Stomach smooth muscle (tissue), 2 donors: ENCODE data around the gene PTPN4.

Experiments
- H3K27ac ChIP-seq: one replicate; pipeline ENCODE4 v1.7.0; 2013; ENCODE audit warnings: mild to moderate bottlenecking, low read length, inconsistent platforms
- H3K27me3 ChIP-seq, 2 donors: one replicate each; pipeline ENCODE4 v1.7.0; 2013; ENCODE audit warnings: low read length in 2 of 2; ENCODE audit not compliant: insufficient read depth in 2 of 2, control insufficient read depth in 1 of 2
- H3K36me3 ChIP-seq, 2 donors: one replicate each; pipeline ENCODE4 v1.7.0; 2013; ENCODE audit warnings: low read length in 2 of 2; ENCODE audit not compliant: control insufficient read depth in 2 of 2, insufficient read depth in 2 of 2
- H3K4me1 ChIP-seq: one replicate; pipeline ENCODE4 v1.7.0; 2013; ENCODE audit warnings: low read length; ENCODE audit not compliant: control insufficient read depth, insufficient read depth
- H3K4me3 ChIP-seq, 2 donors: one replicate each; pipeline ENCODE4 v1.7.0; 2013; ENCODE audit warnings: low read length in 2 of 2
- H3K9ac ChIP-seq, 2 donors: one replicate each; pipeline ENCODE4 v1.7.0; 2013; ENCODE audit warnings: low read length in 2 of 2, mild to moderate bottlenecking in 1 of 2
- H3K9me3 ChIP-seq, 2 donors: one replicate each; pipeline ENCODE4 v1.7.0; 2013; ENCODE audit warnings: low read length in 2 of 2; ENCODE audit not compliant: control insufficient read depth in 2 of 2
- donor health status: healthy.
- donor health status: Pancreatic carcinoma.

PTPN4 gene

DNA sequence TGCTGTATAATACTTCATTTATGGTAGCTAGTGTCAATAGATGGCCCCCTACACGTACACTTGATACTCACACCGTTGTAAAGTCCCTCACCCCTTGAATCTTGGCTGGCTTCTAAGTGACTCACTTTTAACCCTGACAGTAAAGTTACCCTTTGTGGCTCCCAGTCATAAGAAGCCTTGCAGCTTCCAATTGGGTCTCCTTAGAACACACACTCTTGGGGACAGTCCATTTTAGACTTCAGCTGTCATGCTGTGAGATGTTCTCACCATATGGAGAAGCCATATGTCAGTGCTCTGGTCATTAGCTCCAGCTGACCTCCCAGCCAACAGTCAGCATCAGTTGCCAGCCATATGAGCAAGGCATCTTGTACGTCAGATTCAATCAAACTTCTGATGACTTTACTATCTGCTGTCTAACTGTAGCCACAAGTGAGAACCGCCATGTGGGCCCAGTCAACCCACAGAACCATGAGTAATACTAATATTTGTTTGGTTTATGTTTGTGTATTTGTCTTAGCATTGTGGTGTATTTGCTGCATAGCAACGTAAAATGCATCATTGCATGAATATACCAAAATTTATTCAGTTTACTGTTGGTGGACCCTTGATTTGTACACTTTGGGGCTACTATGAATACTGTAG is 68.3 kb downstream of the PTPN4 start:
- no peaks in the 10 kb centered on the region for H3K4me1 ChIP-seq
- H3K9ac ChIP-seq = no peak overlapping the region
- no peaks in the 10 kb centered on the region for H3K27me3 ChIP-seq
- H3K27ac ChIP-seq = no peak overlapping the region
- no peaks in the 10 kb centered on the region for H3K36me3 ChIP-seq
- H3K4me3 ChIP-seq = no peak overlapping the region
- no peaks in the 10 kb centered on the region for H3K9me3 ChIP-seq

DNA sequence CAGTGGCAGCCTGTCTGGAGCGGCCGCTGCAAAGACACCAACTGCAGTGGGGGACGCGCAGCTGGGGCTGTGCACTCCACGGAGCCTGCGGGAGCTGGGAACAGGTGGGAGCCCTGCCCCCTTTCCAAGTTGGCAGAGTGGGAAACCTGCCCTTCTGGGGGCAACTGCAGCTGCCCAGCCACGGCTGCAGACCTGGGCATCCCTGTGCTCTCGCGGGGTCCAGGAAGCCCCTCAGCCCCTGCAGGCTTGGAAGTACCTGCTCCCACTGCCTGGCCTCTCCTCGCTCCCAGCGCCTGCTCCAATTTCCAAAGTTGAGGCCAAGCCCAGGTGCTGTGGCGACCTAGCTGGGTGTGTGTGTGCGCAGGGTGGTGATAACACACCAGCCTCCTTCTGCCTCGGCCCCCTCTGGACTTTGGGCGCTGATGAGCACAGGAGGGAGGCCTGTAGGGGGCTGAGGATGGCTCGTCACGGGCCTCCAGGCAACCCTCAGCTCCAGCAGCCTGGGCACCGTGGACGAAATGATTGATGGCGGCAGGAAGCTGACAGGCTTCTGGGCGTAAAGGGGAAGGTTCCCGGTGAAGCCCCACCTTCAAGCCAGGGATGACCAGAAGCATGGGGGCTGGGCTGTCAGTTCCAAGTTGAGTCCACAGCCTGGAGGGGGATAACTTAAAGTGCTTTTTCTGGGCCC is 76.9 kb downstream of the PTPN4 start:
- H3K36me3 ChIP-seq = no peaks in the 10 kb centered on the region

DNA sequence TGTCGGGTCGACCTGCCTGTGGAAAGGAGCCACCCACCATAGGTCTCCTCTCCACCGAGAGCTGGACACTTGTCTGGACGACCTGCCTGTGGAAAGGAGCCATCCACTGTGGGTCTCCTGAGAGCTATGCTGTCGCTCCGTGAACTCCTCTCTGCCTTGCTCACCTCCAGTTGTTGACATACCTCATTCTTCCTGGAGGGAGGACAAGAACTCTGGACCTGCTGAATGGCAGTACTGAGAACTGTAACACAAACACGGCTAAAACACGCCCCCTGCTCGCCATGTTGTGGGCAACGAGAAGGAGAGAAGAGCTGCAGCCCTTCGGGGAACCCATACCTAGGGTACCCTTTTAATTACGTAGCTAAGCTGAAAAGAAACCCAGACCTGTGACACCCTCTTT is 77.6 kb downstream of the PTPN4 start:
- no peaks in the 10 kb centered on the region for H3K9me3 ChIP-seq
- H3K36me3 ChIP-seq = no peaks in the 10 kb centered on the region
- no peak overlapping the region for H3K4me3 ChIP-seq
- H3K27me3 ChIP-seq = no peaks in the 10 kb centered on the region
- H3K9ac ChIP-seq = no peak overlapping the region
- H3K4me1 ChIP-seq = no peaks in the 10 kb centered on the region
- H3K27ac ChIP-seq = no peak overlapping the region

More for the DNA sequence above, 76.9 kb downstream of the PTPN4 start:
- H3K9me3 ChIP-seq = no peaks in the 10 kb centered on the region
- H3K27ac ChIP-seq = no peak overlapping the region
- H3K4me1 ChIP-seq = no peaks in the 10 kb centered on the region
- H3K4me3 ChIP-seq = no peak overlapping the region
- no peak overlapping the region for H3K9ac ChIP-seq
- no peaks in the 10 kb centered on the region for H3K27me3 ChIP-seq

DNA sequence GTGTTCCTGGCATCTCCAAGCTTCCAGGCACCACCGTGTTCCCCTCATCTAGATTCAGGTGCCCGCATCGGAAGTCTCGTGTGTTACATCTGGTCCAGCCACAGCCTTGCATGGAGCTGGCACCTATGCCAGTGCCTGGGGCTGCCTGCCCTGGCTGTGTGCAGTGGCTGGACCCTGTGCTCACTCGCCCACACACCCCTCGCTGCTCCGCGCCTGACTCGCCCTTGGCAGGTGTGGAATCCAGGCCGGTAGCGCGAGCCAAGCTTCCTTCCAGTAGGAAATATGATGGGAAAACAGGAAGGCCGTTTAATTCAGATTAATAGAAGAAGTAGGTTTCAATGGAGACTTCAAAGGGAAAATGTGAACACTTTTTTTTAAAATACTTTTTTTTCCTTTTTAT is 78.0 kb downstream of the PTPN4 start:
- no peak overlapping the region for H3K27ac ChIP-seq
- no peaks in the 10 kb centered on the region for H3K27me3 ChIP-seq
- no peak overlapping the region for H3K9ac ChIP-seq
- H3K4me3 ChIP-seq = no peak overlapping the region
- no peaks in the 10 kb centered on the region for H3K36me3 ChIP-seq
- H3K4me1 ChIP-seq = no peaks in the 10 kb centered on the region
- no peaks in the 10 kb centered on the region for H3K9me3 ChIP-seq

DNA sequence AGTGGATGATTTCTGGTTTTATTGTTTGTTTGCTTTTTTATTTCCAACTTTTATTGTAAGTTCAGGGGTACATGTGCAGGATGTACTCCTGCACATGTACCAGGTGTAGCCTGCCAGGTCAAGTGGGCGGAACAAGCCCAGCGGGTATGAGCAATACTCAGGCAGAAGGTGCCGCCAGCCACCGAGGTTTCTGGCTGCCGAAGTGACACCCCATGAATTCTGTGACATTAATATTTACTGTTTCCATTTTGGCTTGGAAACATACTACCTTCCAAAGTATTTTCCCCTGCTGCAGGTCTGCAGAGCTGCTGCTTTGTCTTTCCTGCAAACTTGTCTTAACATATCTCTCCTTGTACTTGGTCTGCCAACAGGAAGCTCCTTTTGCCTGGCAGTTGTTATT is 78.5 kb downstream of the PTPN4 start:
- Histone ChIP-seq H3K4me1 (no peaks in the 10 kb centered on the region), H3K27ac (no peak overlapping the region)

DNA sequence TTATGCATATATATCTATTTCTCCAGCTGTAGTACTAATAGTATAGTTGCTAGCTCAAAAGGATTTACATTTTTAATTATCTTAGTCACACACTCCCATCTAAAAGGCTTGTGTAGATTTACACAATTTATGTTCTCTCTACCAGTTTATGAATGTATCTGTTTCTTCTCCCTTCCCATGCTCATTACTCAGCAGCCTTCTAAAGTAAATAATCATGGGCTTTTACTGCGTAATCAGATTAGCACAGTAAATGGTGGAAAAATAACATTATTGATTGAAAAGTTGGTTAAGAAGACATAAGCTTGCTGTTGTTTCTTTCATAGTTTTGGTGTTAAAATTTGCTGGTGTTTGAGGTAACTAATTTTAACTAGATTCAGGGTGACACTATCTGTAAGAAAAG is 81.8 kb downstream of the PTPN4 start:
- Histone ChIP-seq H3K9ac (no peak overlapping the region), H3K4me3 (no peak overlapping the region), H3K27me3 (no peaks in the 10 kb centered on the region), H3K9me3 (no peaks in the 10 kb centered on the region), H3K4me1 (no peaks in the 10 kb centered on the region), H3K36me3 (no peaks in the 10 kb centered on the region), H3K27ac (no peak overlapping the region)

More for the DNA sequence above, 78.5 kb downstream of the PTPN4 start:
- Histone ChIP-seq H3K27me3 (no peaks in the 10 kb centered on the region), H3K36me3 (no peaks in the 10 kb centered on the region), H3K9ac (no peak overlapping the region), H3K4me3 (no peak overlapping the region), H3K9me3 (no peaks in the 10 kb centered on the region)

DNA sequence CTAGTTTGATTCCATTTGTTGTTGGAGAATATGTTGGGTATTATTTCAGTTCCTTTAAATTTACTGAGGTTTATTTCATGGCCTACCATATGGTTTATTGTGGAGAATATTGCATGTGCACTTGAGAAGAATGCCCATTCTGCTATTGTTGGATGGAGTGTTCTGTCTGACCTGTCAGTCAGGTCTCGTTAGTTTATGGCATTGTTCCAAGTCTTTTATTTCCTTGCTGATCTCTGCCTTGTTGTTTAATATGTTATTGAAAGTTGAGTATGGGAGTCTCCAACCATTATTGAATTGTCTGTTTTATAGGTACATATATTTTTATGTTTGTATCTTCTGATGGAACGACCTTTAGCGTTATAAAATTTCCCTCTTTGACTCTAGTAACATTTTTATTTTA is 86.3 kb downstream of the PTPN4 start:
- no peaks in the 10 kb centered on the region for H3K4me1 ChIP-seq
- no peaks in the 10 kb centered on the region for H3K27me3 ChIP-seq
- no peak overlapping the region for H3K27ac ChIP-seq
- H3K4me3 ChIP-seq = no peak overlapping the region
- peaks cover 0 to under 1% of the 10 kb centered on the region in 2 donors for H3K9me3 ChIP-seq
- no peak overlapping the region for H3K9ac ChIP-seq
- H3K36me3 ChIP-seq = no peaks in the 10 kb centered on the region

DNA sequence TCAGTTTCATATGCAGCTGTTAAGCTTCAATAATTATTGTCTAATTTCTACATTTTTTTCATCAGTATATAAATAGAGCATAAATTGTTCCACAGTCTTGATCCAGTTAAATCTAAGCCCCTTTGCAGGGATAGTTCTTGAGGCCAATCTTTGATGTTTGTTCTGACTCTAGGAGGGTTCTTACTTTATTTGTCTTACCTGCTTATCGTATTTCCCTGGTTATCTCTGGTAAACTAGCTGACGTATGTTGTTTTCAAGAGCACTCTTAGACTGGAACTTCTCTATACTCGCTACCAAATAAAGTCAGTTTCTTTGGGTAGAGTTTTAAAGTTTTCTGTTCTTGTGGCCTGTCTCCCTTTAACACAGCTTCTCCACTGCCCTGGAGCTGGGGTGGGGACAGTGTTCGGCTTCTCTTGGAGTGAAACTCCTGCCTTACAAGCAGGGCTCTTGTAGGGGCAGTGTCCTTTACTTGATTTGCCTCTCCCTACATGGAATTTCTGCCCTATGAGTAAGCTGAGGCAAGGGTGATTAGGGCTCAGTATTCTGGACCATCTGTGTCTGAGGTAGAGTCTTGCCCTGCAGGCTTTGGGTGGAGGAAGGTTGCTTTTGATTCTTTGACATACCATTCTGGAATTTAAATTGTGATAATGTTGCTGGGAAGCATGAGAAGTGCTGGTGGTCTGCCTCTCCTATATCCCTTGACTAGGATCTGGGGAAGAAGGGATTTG is 90.3 kb downstream of the PTPN4 start:
- Histone ChIP-seq H3K9ac (no peak overlapping the region), H3K36me3 (peaks cover 0 to 2% of the 10 kb centered on the region in 2 donors), H3K27me3 (no peaks in the 10 kb centered on the region), H3K9me3 (peaks cover 10 to 16% of the 10 kb centered on the region in 2 donors), H3K4me3 (no peak overlapping the region), H3K4me1 (no peaks in the 10 kb centered on the region), H3K27ac (no peak overlapping the region)

DNA sequence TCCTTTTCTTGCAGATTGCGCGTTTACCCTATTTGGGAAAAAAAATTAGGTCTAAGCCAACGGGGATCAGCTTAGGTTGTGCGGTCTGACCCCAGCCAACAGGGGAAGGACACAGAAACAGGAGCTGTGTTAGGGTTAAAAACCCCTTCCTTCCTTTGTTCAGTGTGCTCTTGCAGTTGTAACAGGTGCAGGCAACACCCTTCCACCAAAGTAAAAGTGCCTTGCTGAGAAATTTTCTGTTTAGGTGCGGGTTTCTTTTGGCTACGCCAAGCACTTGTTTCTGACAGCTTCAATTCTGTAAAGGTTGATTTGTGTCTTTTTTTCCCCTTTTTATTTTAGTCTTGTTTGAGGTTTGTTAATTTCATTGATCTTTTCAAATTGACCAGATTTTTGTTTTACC is 92.5 kb downstream of the PTPN4 start:
- no peaks in the 10 kb centered on the region for H3K4me1 ChIP-seq
- H3K27ac ChIP-seq = no peak overlapping the region
- no peak overlapping the region for H3K9ac ChIP-seq
- H3K9me3 ChIP-seq = peaks cover 10 to 16% of the 10 kb centered on the region in 2 donors
- peaks cover 0 to 2% of the 10 kb centered on the region in 2 donors for H3K36me3 ChIP-seq
- no peaks in the 10 kb centered on the region for H3K27me3 ChIP-seq
- H3K4me3 ChIP-seq = no peak overlapping the region

DNA sequence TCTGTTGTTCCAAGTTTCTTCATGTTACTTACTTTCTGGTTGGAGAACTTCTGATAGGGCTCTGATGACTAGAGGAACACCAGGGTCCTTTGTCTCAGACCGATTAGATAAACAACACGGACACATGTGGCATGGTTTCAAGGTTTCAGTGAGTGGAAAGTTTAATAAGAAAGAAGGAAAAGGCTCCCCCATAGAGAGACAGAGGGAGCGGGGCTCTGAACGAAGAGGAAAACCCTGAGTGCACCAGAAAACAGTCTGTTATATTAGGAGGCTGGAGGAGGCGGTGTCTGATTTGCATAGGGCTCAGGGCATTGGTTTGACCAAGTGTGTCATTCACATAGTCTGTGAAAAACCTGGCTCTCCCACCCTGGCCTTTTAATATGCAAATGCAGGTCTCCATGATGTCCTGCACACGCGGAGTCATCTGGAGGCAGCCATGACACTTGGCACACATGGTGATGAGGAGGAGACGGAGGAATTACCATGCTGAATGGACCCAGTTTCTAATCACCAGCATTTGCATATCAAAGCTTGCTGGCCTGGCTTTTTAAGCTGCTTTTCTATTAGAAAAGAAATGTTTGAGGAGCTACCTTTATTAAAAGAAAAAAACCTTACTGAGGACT is 94.2 kb downstream of the PTPN4 start:
- Histone ChIP-seq H3K27me3 (no peaks in the 10 kb centered on the region), H3K27ac (no peak overlapping the region), H3K36me3 (peaks cover 0 to 2% of the 10 kb centered on the region in 2 donors), H3K4me1 (peaks cover 2% of the 10 kb centered on the region), H3K9me3 (peaks cover 10 to 16% of the 10 kb centered on the region in 2 donors), H3K4me3 (no peak overlapping the region), H3K9ac (no peak overlapping the region)
